HepG2 (cell line): ENCODE measurements around the gene TRAPPC1. TPM values are rescaled to one million over a fixed set of nuclear protein-coding genes. Genes with fewer than 3 reads are reported as not detected.
A peak's percentile ranks its signal among the peaks of the same experiment; 100 is the strongest.

Experiments
- CEBPZ ChIP-seq: IDR thresholded peaks from 2 replicates; pipeline ENCODE4 v1.6.1; 2012; ENCODE audit warnings: low read length, improper control_type of control experiment
- ELF3 ChIP-seq: IDR thresholded peaks from 2 replicates; pipeline ENCODE4 v1.6.1; 2016; ENCODE audit warnings: missing genetic modification reagents, missing compliant biosample characterization
- GABPA ChIP-seq, 2 experiments: IDR thresholded peaks; 2 replicates each; pipeline ENCODE4 v1.6.1; 2011 to 2016; ENCODE audit warnings: low read depth in 2 of 2, low read length in 1 of 2, missing biosample characterization in 1 of 2, missing genetic modification characterization in 1 of 2
- MAF1 ChIP-seq: sonication (generic); formaldehyde crosslinking; IDR thresholded peaks from 2 replicates; pipeline ENCODE4 v1.5.0; 2020; ENCODE audit warnings: missing genetic modification reagents, borderline replicate concordance
- MEIS1 ChIP-seq: sonication (generic); formaldehyde crosslinking; IDR thresholded peaks from 2 replicates; pipeline ENCODE4 v1.9.0; 2021; ENCODE audit warnings: mild to moderate bottlenecking, missing genetic modification reagents, moderate library complexity, borderline replicate concordance
- NCOA5 ChIP-seq: sonication (generic); formaldehyde crosslinking; IDR thresholded peaks from 2 replicates; pipeline ENCODE4 v1.4.0; 2020; ENCODE audit warnings: missing genetic modification reagents
- NKX3-1 ChIP-seq: sonication (generic); formaldehyde crosslinking; IDR thresholded peaks from 2 replicates; pipeline ENCODE4 v1.5.0; 2020; ENCODE audit warnings: missing genetic modification reagents
- PBX3 ChIP-seq: sonication (generic); formaldehyde crosslinking; IDR thresholded peaks from 2 replicates; pipeline ENCODE4 v1.8.1; 2023; ENCODE audit warnings: missing genetic modification reagents, inconsistent platforms, borderline replicate concordance
- RFX1 ChIP-seq: fragments of 450-650 bp; IDR thresholded peaks from 2 replicates; pipeline ENCODE4 v1.6.1; 2017
- SMAD9 ChIP-seq: sonication (generic); formaldehyde crosslinking; IDR thresholded peaks from 2 replicates; pipeline ENCODE4 v1.5.1; 2020; ENCODE audit warnings: mild to moderate bottlenecking, missing genetic modification reagents
- SMYD3 ChIP-seq: sonication (generic); formaldehyde crosslinking; IDR thresholded peaks from 2 replicates; pipeline ENCODE4 v1.8.1; 2023; ENCODE audit warnings: mild to moderate bottlenecking, missing genetic modification reagents
- YEATS2 ChIP-seq: sonication (generic); formaldehyde crosslinking; IDR thresholded peaks from 2 replicates; pipeline ENCODE4 v1.4.0; 2020; ENCODE audit warnings: missing genetic modification reagents, borderline replicate concordance
- ZFP82 ChIP-seq: sonication (generic); formaldehyde crosslinking; IDR thresholded peaks from 2 replicates; pipeline ENCODE4 v1.5.1; 2020; ENCODE audit warnings: mild to moderate bottlenecking, missing genetic modification reagents, borderline replicate concordance
- ZNF160 ChIP-seq: sonication (generic); formaldehyde crosslinking; IDR thresholded peaks from 2 replicates; pipeline ENCODE4 v1.8.0; 2022; ENCODE audit warnings: mild to moderate bottlenecking, inconsistent platforms, missing genetic modification reagents
- ZNF513 ChIP-seq: sonication (generic); formaldehyde crosslinking; conservative IDR thresholded peaks from 2 replicates; pipeline ENCODE4 v1.5.0; 2020; ENCODE audit warnings: missing genetic modification reagents
- ZNF605 ChIP-seq: sonication (generic); formaldehyde crosslinking; IDR thresholded peaks from 2 replicates; pipeline ENCODE4 v1.8.0; 2022; ENCODE audit warnings: mild to moderate bottlenecking, missing genetic modification reagents
- ZNF629 ChIP-seq: sonication (generic); formaldehyde crosslinking; conservative IDR thresholded peaks from 2 replicates; pipeline ENCODE4 v1.5.0; 2020; ENCODE audit warnings: missing genetic modification reagents
- ZNF7 ChIP-seq: IDR thresholded peaks from 2 replicates; pipeline ENCODE4 v1.6.1; 2016; ENCODE audit warnings: missing biosample characterization, missing genetic modification reagents
- ZNF784 ChIP-seq: sonication (generic); formaldehyde crosslinking; IDR thresholded peaks from 2 replicates; pipeline ENCODE4 v1.5.1; 2020; ENCODE audit warnings: missing genetic modification reagents, mild to moderate bottlenecking, borderline replicate concordance
- ZNF878 ChIP-seq: sonication (generic); formaldehyde crosslinking; IDR thresholded peaks from 2 replicates; pipeline ENCODE4 v1.8.1; 2023; ENCODE audit warnings: mild to moderate bottlenecking, missing genetic modification reagents, moderate library complexity
- polyA plus RNA-seq, 8 experiments: library from polyadenylated mRNA; depleted of rRNA in 3 of 8; stranded (reverse) in 7 of 8; unstranded in 1 of 8; fragments of >200 nt; fragmentation: Illumina TruSeq in 4 of 8; extraction: Trizol in 4 of 8; gene quantifications; 2 replicates each; pipeline versions ENCODE4 v1.2.1 to v1.2.3, GENCODE V29; 2011 to 2016; ENCODE audit warnings: low read depth in 4 of 8, missing spikeins in 1 of 8, mixed read lengths in 1 of 8; ENCODE audit not compliant: insufficient read depth in 1 of 8
- total RNA-seq, 5 experiments: library from RNA; depleted of rRNA; stranded (reverse); fragments of >200 nt; fragmentation: Illumina TruSeq; extraction: Trizol; gene quantifications; 2 replicates each; pipeline ENCODE4 v1.2.3, GENCODE V29; 2016; ENCODE audit warnings: low read depth in 1 of 5

The TRAPPC1 gene
- total and polyA plus RNA-seq, 2 of the 13 experiments (the other 11 are each of a cell fraction or from before 2014, with no cell fraction given): 28.1 to 44.9 TPM

- TF ChIP-seq ZFP82 (CRISPR knock-in tag) (0 out of 2 replicates have a peak, but pooled peaks have one; percentile 59), ZNF160 (CRISPR knock-in tag) (no peak), NCOA5 (no peak), NKX3-1 (CRISPR knock-in tag) (peak; percentile 68; the same call in 1 of the 2 replicates), PBX3 (CRISPR knock-in tag) (no peak), ZNF7 (CRISPR knock-in tag) (no peak), ZNF513 (no peak), ELF3 (peak; percentile 57), MEIS1 (CRISPR knock-in tag) (peak; percentile 48; the same call in 1 of the 2 replicates), MAF1 (CRISPR knock-in tag) (no peak), ZNF878 (no peak), ZNF605 (peak; percentile 39; the same call in 1 of the 2 replicates), GABPA (IDR thresholded peaks at IDR 0.05; ENCODE audit: low read depth, low read length) (peak; percentile 84), GABPA (CRISPR knock-in tag; IDR thresholded peaks at IDR 0.05; ENCODE audit: low read depth) (peak; percentile 96), YEATS2 (peak; percentile 86; the same call in 1 of the 2 replicates), ZNF784 (no peak), RFX1 (no peak), SMAD9 (CRISPR knock-in tag) (no peak), CEBPZ (no peak), ZNF629 (CRISPR knock-in tag) (no peak), SMYD3 (CRISPR knock-in tag) (0 out of 2 replicates have a peak, but pooled peaks have one; percentile 43)
Measured at GRCh38 chr17:7931709-7932482, at the start of gene TRAPPC1, which contains the start of gene CNTROB (continued).
